H1 (cell line): ENCODE data around the gene SHC3. TPM values are rescaled to one million over a fixed set of nuclear protein-coding genes. Genes with fewer than 3 reads are reported as not detected.

Experiments used
- CTCF ChIA-PET: fragments of 300-600 bp; sonication (Branson Sonifier 250); formaldehyde crosslinking; loops from one replicate; lab custom pipeline; 2021; ENCODE audit not compliant: partially characterized antibody; lab: Charles Lee
- POLR2A ChIA-PET: fragments of 300-600 bp; sonication (Branson Sonifier 250); formaldehyde crosslinking; loops from one replicate; lab custom pipeline; 2021; ENCODE audit warnings: inconsistent platforms; ENCODE audit not compliant: partially characterized antibody; lab: Charles Lee
- DNase-seq, 2 experiments: peaks; one replicate each; pipeline versions ENCODE4 v3.0.0 to v3.0.0-alpha.2; 2010 to 2022; ENCODE audit warnings: low spot score in 2 of 2, low read depth in 1 of 2, mixed read lengths in 1 of 2
- FAIRE-seq: peaks from 2 replicates; lab custom pipeline; 2011; peaks lifted over from hg19 to GRCh38; lab: Jason Lieb, UNC
- H2AFZ ChIP-seq: 2 replicates; pipeline ENCODE4 v1.8.1; 2012; ENCODE audit warnings: low read length, inconsistent platforms
- H2AK5ac ChIP-seq: 2 replicates; pipeline ENCODE4 v1.6.1; 2013; ENCODE audit warnings: low read depth, low read length
- H2BK120ac ChIP-seq: replicated peaks from 2 replicates; pipeline ENCODE3; 2013; ENCODE audit warnings: low read depth, low read length, inconsistent platforms
- H2BK12ac ChIP-seq: 2 replicates; pipeline ENCODE4 v1.6.1; 2013; ENCODE audit warnings: low read depth, low read length
- H2BK15ac ChIP-seq: 2 replicates; pipeline ENCODE4 v1.6.1; 2013; ENCODE audit warnings: low read length
- H2BK20ac ChIP-seq: 2 replicates; pipeline ENCODE4 v1.6.1; 2013; ENCODE audit warnings: low read length
- H2BK5ac ChIP-seq: 2 replicates; pipeline ENCODE4 v1.6.1; 2013; ENCODE audit warnings: low read depth, low read length
- H3K14ac ChIP-seq: 2 replicates; pipeline ENCODE4 v1.6.1; 2013; ENCODE audit warnings: inconsistent platforms; ENCODE audit not compliant: insufficient read length
- H3K18ac ChIP-seq: 2 replicates; pipeline ENCODE4 v1.6.1; 2013; ENCODE audit warnings: low read length; ENCODE audit errors: extremely low read depth
- H3K23ac ChIP-seq: 2 replicates; pipeline ENCODE4 v1.6.1; 2013; ENCODE audit warnings: inconsistent platforms; ENCODE audit not compliant: insufficient read length
- H3K23me2 ChIP-seq: 2 replicates; pipeline ENCODE4 v1.6.1; 2013; ENCODE audit warnings: low read depth, low read length
- H3K27ac ChIP-seq: 2 replicates; pipeline ENCODE4 v1.6.1; 2011; ENCODE audit warnings: low read depth, low read length, inconsistent platforms
- H3K27me3 ChIP-seq, 4 experiments: replicated peaks in 1 of 4; 1 replicate in 1 of 4; 2 replicates in 3 of 4; pipeline versions ENCODE4 v1.6.1 to v1.8.1; 2011 to 2013; ENCODE audit warnings: low read length in 3 of 4, mild to moderate bottlenecking in 3 of 4, inconsistent platforms in 2 of 4, mixed read lengths in 2 of 4, moderate library complexity in 1 of 4; ENCODE audit not compliant: control insufficient read depth in 3 of 4, insufficient read depth in 3 of 4; ENCODE audit errors: extremely low read depth in 1 of 4
- H3K36me3 ChIP-seq, 4 experiments: 2 replicates each; pipeline versions ENCODE4 v1.6.1 to v1.8.1; 2011 to 2013; ENCODE audit warnings: mild to moderate bottlenecking in 4 of 4, low read length in 3 of 4, moderate library complexity in 2 of 4, control low read depth in 1 of 4, inconsistent platforms in 1 of 4; ENCODE audit not compliant: insufficient read depth in 4 of 4, control insufficient read depth in 2 of 4
- H3K4ac ChIP-seq: replicated peaks from 2 replicates; pipeline ENCODE3; 2013; ENCODE audit warnings: low read length, low read depth, mixed read lengths, inconsistent platforms; ENCODE audit not compliant: insufficient read length
- H3K4me1 ChIP-seq, 4 experiments: replicated peaks in 1 of 4; 1 replicate in 1 of 4; 2 replicates in 3 of 4; pipeline versions ENCODE4 v1.6.1 to v1.8.1; 2011 to 2013; ENCODE audit warnings: low read length in 3 of 4, inconsistent platforms in 2 of 4, mixed read lengths in 1 of 4; ENCODE audit not compliant: insufficient read depth in 4 of 4, control insufficient read depth in 3 of 4
- H3K4me2 ChIP-seq, 2 experiments: 2 replicates each; pipeline versions ENCODE4 v1.6.1 to v1.8.1; 2011 to 2013; ENCODE audit warnings: low read depth in 2 of 2, low read length in 2 of 2, control low read depth in 1 of 2, inconsistent platforms in 1 of 2, mild to moderate bottlenecking in 1 of 2; ENCODE audit not compliant: insufficient read depth in 1 of 2
- H3K4me3 ChIP-seq, 4 experiments: fragments of 200-600, 300-600 bp in 1 of 4; sonication (generic), shearing (Covaris generic), sonication (Bioruptor Twin) in 1 of 4; 2 replicates each; pipeline versions ENCODE4 v1.5.1 to v1.8.1; 2011 to 2016; ENCODE audit warnings: low read length in 4 of 4, low read depth in 3 of 4, control low read depth in 2 of 4, inconsistent platforms in 2 of 4, mild to moderate bottlenecking in 2 of 4, mixed read lengths in 1 of 4, moderate library complexity in 1 of 4; ENCODE audit not compliant: insufficient read depth in 2 of 4; ENCODE audit errors: extremely low read depth in 1 of 4
- H3K56ac ChIP-seq: replicated peaks from 2 replicates; pipeline ENCODE3; 2013; ENCODE audit warnings: low read depth, mild to moderate bottlenecking, mixed read lengths, low read length, inconsistent platforms; ENCODE audit not compliant: insufficient read length
- H3K79me1 ChIP-seq: 2 replicates; pipeline ENCODE4 v1.6.1; 2013; ENCODE audit warnings: low read depth, low read length, control low read depth
- H3K79me2 ChIP-seq, 2 experiments: 2 replicates each; pipeline versions ENCODE4 v1.6.1 to v1.8.1; 2012 to 2013; ENCODE audit warnings: low read length in 2 of 2, mild to moderate bottlenecking in 2 of 2, inconsistent platforms in 1 of 2; ENCODE audit not compliant: insufficient read depth in 2 of 2, control insufficient read depth in 1 of 2
- H3K9ac ChIP-seq, 4 experiments: replicated peaks in 1 of 4; 1 replicate in 1 of 4; 2 replicates in 3 of 4; pipeline versions ENCODE4 v1.6.1 to v1.8.1; 2011 to 2013; ENCODE audit warnings: low read depth in 3 of 4, low read length in 3 of 4, control low read depth in 2 of 4, mild to moderate bottlenecking in 2 of 4, moderate library complexity in 2 of 4, inconsistent platforms in 1 of 4; ENCODE audit errors: extremely low read depth in 1 of 4
- H3K9me3 ChIP-seq, 2 experiments: 2 replicates each; pipeline versions ENCODE4 v1.6.1 to v1.8.1; 2012 to 2013; ENCODE audit warnings: mild to moderate bottlenecking in 2 of 2, moderate library complexity in 2 of 2, control low read depth in 1 of 2, inconsistent platforms in 1 of 2, low read depth in 1 of 2, low read length in 1 of 2, mixed read lengths in 1 of 2; ENCODE audit not compliant: insufficient read depth in 2 of 2
- H4K20me1 ChIP-seq, 2 experiments: replicated peaks in 1 of 2; 2 replicates each; pipeline versions ENCODE3 to v1.8.1; 2011 to 2013; ENCODE audit warnings: inconsistent platforms in 2 of 2, low read length in 2 of 2, mild to moderate bottlenecking in 1 of 2; ENCODE audit not compliant: insufficient read depth in 2 of 2, control insufficient read depth in 1 of 2
- H4K5ac ChIP-seq: 2 replicates; pipeline ENCODE4 v1.6.1; 2013; ENCODE audit warnings: low read length, low read depth, mixed read lengths, inconsistent platforms; ENCODE audit not compliant: insufficient read length
- H4K8ac ChIP-seq: 2 replicates; pipeline ENCODE4 v1.8.0; 2013; ENCODE audit warnings: mild to moderate bottlenecking, moderate library complexity, low read length, inconsistent platforms; ENCODE audit not compliant: insufficient read depth; ENCODE audit errors: extremely low read depth
- H4K91ac ChIP-seq: replicated peaks from 2 replicates; pipeline ENCODE3; 2013; ENCODE audit warnings: low read length, mixed read lengths, inconsistent platforms; ENCODE audit not compliant: insufficient read length
- CBX5 ChIP-seq: fragments of 300-800, 300-1000 bp; sonication (generic); IDR thresholded peaks from 2 replicates; pipeline ENCODE4 v1.7.1; 2016; ENCODE audit warnings: antibody characterized with exemption, low read length, low read depth
- HDAC6 ChIP-seq: IDR thresholded peaks from one replicate; pipeline ENCODE4 v1.7.1; 2012; ENCODE audit warnings: low read depth, mild to moderate bottlenecking, inconsistent platforms, low read length, moderate library complexity
- KDM5A ChIP-seq: fragments of 200-600 bp; IDR thresholded peaks from 2 replicates; pipeline ENCODE4 v1.7.1; 2012; ENCODE audit warnings: mild to moderate bottlenecking, low read length, inconsistent platforms, mixed read lengths
- POU5F1 ChIP-seq: IDR thresholded peaks from 2 replicates; pipeline ENCODE4 v1.6.1; 2011; ENCODE audit warnings: low read depth, mild to moderate bottlenecking, low read length, moderate library complexity
- RBBP5 ChIP-seq: IDR thresholded peaks from 2 replicates; pipeline ENCODE4 v1.7.1; 2012; ENCODE audit warnings: low read depth, mild to moderate bottlenecking, inconsistent platforms, low read length, moderate library complexity, borderline replicate concordance
- SIRT6 ChIP-seq: IDR thresholded peaks from one replicate; pipeline ENCODE4 v1.7.1; 2012; ENCODE audit warnings: low read length, inconsistent platforms
- SP1 ChIP-seq: IDR thresholded peaks from 2 replicates; pipeline ENCODE4 v1.6.1; 2011; ENCODE audit warnings: low read depth, low read length
- SP4 ChIP-seq: IDR thresholded peaks from 2 replicates; pipeline ENCODE4 v1.6.1; 2012; ENCODE audit warnings: low read length, inconsistent platforms
- WGBS, 2 experiments: shearing (Covaris generic) in 1 of 2; methylation state at CpG; one replicate each; pipeline versions ENCODE4 v1.1.6 to v1.1.7; 2013 to 2015; ENCODE audit warnings: low lambda C conversion rate in 2 of 2, mixed read lengths in 2 of 2, inconsistent platforms in 1 of 2, low coverage in 1 of 2, missing lambda C conversion rate in 1 of 2; ENCODE audit not compliant: insufficient replicate concordance in 2 of 2, insufficient coverage in 1 of 2, insufficient read length in 1 of 2; ENCODE audit errors: extremely low coverage in 1 of 2, missing lambda C conversion rate in 1 of 2; 5-methylcytosine and 5-hydroxymethylcytosine counted together
- polyA plus RNA-seq, 7 experiments: library from polyadenylated mRNA; depleted of rRNA in 3 of 7; stranded (reverse) in 5 of 7; unstranded in 2 of 7; fragments of >200 nt in 5 of 7; fragments of 200-250 nt in 2 of 7; gene quantifications; 1 replicate in 5 of 7; 2 replicates in 1 of 7; 4 replicates in 1 of 7; pipeline versions ENCODE4 v1.2.1 to v1.2.3, GENCODE V29; 2011 to 2013; ENCODE audit warnings: missing spikeins in 2 of 7, mixed read lengths in 2 of 7
- total RNA-seq: library from RNA; stranded (reverse); fragmentation: NEBNext Ultra II Directional; extraction: Animal tissue kit (Norgen Biotek cat#: 25700); gene quantifications from 2 replicates; pipeline ENCODE4 v1.2.1, GENCODE V29; 2021
- TF ChIP-seq, protein P1 (sequence below): IDR thresholded peaks from 2 replicates; pipeline ENCODE4 v1.6.1; 2012; ENCODE audit warnings: inconsistent platforms

SHC3 gene
- total and polyA plus RNA-seq, 2 of the 8 experiments (the other 6 are each of a cell fraction or from before 2014, with no cell fraction given) = 1.4 to 7.1 TPM

DNA sequence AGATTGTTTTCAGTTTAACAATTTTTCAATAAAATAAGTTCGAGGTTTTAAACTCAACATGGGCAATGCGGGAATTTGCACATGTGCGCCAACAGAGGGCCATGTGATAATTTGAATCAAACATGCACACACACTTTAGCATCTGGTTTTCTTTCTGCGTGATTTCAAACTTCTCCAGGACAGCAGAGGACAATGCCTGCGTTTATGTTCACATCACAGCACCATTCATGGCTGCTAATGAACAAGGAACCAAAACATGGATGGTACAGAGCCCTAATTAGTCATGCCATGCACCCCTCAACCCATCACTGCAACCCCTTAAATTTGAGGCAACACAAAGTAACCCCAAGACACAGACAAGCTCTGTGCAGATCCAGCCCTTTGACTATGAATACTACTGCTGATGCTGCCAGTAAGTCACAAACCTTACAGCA, 2.8 kb downstream of the SHC3 start:
- ChIA-PET CTCF (no interaction called here), POLR2A (interaction anchor here (1.7 kb wide), 1 partner anchor 134 kb away, joined by 5 read pairs; no protein-coding TSS in a partner anchor)
- no peak for DNase-seq
- H4K20me1 ChIP-seq = peaks cover 0 to 8% of the 10 kb centered on the region in 2 experiments
- no peak overlapping the region for H2BK20ac ChIP-seq
- no peak overlapping the region for H2AFZ ChIP-seq
- peaks cover 7 to 21% (median 11%) of the 10 kb centered on the region in 4 experiments; a peak in 6 of 7 replicates for H3K4me1 ChIP-seq
- H3K27me3 ChIP-seq = peaks cover 0 to 36% (median 20%) of the 10 kb centered on the region in 4 experiments; a peak in 5 of 7 replicates
- no peak overlapping the region for H3K14ac ChIP-seq
- no peak overlapping the region for H3K27ac ChIP-seq
- no peak for FAIRE-seq
- no peak overlapping the region for H4K91ac ChIP-seq
- no peak overlapping the region; a peak in 1 of 7 replicates for H3K9ac ChIP-seq
- H3K36me3 ChIP-seq = no peaks in the 10 kb centered on the region
- no peak overlapping the region for H3K4ac ChIP-seq
- peaks cover 2% of the 10 kb centered on the region; the same call in 1 of the 2 replicates for H3K79me1 ChIP-seq
- no peak overlapping the region for H2BK15ac ChIP-seq
- H3K18ac ChIP-seq = no peak overlapping the region
- no peak overlapping the region; a peak in 1 of 4 replicates for H3K4me2 ChIP-seq
- 93% methylated on average over 5 of the region's 5 CpGs; no CpG with 5 or more reads in 1 of the 2 experiments for WGBS, 2 experiments
- no peak overlapping the region for H2BK120ac ChIP-seq
- H4K5ac ChIP-seq = no peak overlapping the region
- no peak overlapping the region for H3K56ac ChIP-seq
- TF ChIP-seq RBBP5 = no peak
- TF ChIP-seq POU5F1 = no peak
- no peak for TF ChIP-seq KDM5A
- TF ChIP-seq HDAC6 = no peak
- TF ChIP-seq, protein P1, sequence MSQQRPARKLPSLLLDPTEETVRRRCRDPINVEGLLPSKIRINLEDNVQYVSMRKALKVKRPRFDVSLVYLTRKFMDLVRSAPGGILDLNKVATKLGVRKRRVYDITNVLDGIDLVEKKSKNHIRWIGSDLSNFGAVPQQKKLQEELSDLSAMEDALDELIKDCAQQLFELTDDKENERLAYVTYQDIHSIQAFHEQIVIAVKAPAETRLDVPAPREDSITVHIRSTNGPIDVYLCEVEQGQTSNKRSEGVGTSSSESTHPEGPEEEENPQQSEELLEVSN = no peak
- TF ChIP-seq SP1 = no peak
- TF ChIP-seq SP4 = no peak
- no peak for TF ChIP-seq SIRT6
- TF ChIP-seq CBX5 = no peak
- H3K23ac ChIP-seq = no peak overlapping the region
- H2BK5ac ChIP-seq = no peak overlapping the region
- H4K8ac ChIP-seq = no peak overlapping the region
- H3K79me2 ChIP-seq = peaks cover 0 to 6% of the 10 kb centered on the region in 2 experiments; a peak in 3 of 4 replicates
- no peak overlapping the region for H3K4me3 ChIP-seq
- no peaks in the 10 kb centered on the region for H3K9me3 ChIP-seq
- H2BK12ac ChIP-seq = peak overlapping the region; percentile 65; the same call in 1 of the 2 replicates
- H2AK5ac ChIP-seq = no peak overlapping the region
- H3K23me2 ChIP-seq = peaks cover 15% of the 10 kb centered on the region
